NK-92 treated with Interleukin-12 subunit alpha and Interleukin-12 subunit beta, amount 100 ng/mL, for 24 hours (cell line): ENCODE data around the gene DCDC2B.

ENCODE experiments used
- DNase-seq: peaks from one replicate; lab custom pipeline; 2025; lab: John Stamatoyannopoulos, UW

DCDC2B gene

GRCh38 chr1:32223683-32224082, 14.8 kb downstream of the DCDC2B start:
- no peak for DNase-seq

- no peak for DNase-seq
Observed at GRCh38 chr1:32224285-32224684, 15.4 kb downstream of the DCDC2B start.

DNA sequence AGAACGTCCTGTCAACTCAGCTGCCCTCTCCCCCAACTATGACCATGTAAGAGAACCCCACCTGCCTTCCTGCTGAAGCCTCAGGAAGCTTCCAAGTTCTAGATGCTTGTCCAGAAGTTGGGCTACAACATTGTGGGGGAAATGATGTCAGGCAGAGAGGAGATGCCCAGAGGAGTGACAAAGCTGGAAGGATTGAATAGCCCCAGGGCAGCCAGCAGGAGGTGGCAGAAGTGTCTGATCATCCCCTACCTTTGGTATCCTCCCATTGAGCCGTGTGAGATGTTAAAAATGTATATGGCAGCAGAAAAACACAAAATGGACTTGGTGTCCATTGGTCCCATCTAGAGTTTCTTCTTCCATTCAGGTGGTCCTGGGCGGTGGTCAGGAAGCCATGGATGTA, 19.9 kb downstream of the DCDC2B start:
- DNase-seq, result no peak

DNA sequence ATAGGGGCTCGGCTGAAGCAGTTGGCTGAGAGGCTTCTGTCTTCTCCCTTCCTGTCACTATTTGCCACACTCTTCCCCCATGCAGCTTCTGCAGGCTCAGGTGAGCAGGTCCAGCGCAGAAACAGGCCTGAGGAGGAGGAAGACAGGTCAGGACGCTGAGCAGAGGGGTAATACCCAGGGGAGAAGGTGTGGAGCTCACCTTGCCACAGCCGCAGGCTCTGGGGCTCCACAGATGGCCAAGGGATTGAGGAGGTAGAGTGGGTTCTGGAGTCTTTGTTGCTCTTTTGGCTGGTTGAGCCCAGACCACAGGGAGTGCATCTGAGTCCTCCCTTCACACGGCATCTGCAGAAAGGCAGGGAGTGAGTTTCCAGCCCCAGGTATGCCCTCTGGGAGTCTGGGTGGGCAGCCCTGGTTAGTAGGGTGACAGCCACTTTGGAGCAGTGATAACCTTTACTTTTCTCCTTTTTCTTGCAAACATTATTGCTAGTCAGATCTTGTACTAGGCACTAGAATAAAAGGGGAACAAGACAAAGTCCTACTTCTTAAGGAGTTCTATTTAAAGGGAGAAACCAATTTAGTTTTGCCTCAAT, 23.0 kb downstream of the DCDC2B start:
- no peak for DNase-seq

GRCh38 chr1:32232558-32233304, 23.8 kb downstream of the DCDC2B start:
- no peak for DNase-seq

GRCh38 chr1:32234792-32235191, 25.9 kb downstream of the DCDC2B start:
- no peak for DNase-seq

- DNase-seq, result no peak
Observed at GRCh38 chr1:32239337-32239736, 30.4 kb downstream of the DCDC2B start.

GRCh38 chr1:32239790-32240139, 30.9 kb downstream of the DCDC2B start:
- DNase-seq, result no peak

DNA sequence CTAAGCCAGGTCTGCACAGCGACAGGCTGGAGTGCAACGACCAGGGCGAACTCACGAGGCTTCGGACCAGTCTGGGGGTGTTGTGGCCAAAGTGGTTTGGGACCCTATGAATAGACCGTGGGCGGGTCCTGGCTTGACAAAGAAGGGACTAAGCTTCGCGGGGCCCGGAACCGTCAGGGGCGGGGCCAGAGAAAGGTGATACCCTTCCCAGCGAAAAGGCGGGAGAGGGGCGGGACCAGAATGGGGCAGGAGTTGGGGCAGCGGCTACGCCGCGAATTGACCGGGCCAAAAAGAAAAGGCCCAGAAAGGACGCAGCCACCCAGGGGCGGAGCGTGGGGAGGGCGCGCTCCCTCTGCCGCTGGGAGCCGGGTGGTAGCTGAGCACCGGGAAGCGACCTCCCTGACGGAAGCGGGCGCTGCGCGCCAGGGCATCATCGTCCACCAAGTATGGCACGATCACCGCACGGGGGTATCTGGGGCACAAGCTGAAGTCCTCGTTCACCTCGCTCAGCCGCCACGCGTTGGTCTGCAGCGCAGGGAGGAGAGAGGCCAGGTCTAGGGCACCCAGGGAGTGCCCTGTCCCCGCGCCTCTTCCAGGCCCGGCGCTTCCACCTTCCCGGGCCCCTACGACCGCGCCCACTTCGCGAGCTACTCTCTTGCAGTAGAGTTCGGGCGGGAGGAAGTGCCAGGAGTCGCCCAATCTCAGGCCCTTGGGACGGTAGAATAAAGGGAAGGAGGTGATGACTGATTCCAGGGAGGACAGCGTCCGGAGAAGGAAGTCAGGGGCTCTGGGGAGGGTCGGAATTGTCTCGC, 31.5 kb downstream of the DCDC2B start:
- DNase-seq, result no peak

GRCh38 chr1:32241001-32241763, 32.3 kb downstream of the DCDC2B start:
- no peak for DNase-seq

DNA sequence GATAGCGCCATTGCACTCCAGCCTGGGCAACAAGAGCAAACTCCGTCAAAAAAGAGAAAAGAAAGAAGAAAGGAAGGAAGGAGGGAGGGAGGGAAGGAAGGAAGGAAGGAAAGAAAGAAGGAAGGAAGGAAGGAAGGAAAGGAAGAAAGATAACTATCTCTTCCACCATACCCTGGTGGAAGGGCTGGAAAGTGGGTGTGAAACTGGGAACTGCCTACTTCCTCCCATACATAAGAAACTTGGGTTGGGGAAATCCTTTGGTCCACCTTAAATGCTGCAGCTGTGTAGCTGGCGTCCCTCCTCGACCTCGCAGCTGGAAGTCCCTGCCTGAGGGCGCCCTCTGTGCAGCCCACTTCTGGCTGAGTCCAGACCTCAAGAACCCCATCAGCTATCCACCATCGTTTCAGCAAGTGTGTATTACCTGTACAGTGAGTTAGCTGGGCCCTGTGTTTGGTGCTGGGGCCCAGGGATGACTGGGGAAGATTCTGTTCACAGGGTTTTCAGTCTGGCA, 33.5 kb downstream of the DCDC2B start:
- DNase-seq, result no peak

DNA sequence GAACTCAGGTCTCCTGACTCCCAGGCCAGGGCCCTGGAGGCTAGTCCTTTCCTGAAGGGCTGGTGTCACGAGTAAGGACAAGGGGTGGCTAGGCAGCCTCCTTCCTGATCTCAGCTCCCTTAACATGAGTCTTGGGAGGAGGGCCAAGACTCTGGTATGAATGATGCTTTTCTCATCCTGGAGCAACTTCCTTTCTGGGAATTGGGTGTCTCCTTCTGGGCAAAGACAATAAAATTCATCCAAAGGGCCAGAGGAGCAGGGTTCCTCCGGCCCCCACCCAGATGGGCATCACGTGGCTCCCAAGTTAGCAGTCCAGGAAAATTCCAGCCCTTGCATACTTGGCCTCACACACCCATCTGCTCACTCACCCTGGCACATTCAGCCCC, 38.0 kb downstream of the DCDC2B start, which contains the start of gene FAM167B:
Gene FAM167B, plus strand, starts transcription at position 335 of the 386 bp plus-strand sequence. CDS start 200 bp downstream, outside the sequence.
- DNase-seq, result no peak

DNA sequence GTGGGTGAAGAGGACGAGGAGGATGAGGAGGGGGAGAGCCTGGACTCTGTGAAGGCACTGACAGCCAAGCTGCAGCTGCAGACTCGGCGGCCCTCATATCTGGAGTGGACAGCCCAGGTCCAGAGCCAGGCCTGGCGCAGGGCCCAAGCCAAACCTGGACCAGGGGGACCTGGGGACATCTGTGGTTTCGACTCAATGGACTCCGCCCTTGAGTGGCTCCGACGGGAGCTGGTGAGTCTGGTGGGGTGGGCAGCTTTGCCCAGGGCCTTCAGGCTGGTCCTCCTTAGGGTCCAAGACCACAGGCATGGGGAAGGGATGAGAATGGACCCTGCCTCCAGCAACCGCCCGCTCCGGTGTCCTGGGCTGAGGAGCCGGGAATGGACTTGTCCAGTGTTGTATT, 38.6 kb downstream of the DCDC2B start:
- no peak for DNase-seq

DNA sequence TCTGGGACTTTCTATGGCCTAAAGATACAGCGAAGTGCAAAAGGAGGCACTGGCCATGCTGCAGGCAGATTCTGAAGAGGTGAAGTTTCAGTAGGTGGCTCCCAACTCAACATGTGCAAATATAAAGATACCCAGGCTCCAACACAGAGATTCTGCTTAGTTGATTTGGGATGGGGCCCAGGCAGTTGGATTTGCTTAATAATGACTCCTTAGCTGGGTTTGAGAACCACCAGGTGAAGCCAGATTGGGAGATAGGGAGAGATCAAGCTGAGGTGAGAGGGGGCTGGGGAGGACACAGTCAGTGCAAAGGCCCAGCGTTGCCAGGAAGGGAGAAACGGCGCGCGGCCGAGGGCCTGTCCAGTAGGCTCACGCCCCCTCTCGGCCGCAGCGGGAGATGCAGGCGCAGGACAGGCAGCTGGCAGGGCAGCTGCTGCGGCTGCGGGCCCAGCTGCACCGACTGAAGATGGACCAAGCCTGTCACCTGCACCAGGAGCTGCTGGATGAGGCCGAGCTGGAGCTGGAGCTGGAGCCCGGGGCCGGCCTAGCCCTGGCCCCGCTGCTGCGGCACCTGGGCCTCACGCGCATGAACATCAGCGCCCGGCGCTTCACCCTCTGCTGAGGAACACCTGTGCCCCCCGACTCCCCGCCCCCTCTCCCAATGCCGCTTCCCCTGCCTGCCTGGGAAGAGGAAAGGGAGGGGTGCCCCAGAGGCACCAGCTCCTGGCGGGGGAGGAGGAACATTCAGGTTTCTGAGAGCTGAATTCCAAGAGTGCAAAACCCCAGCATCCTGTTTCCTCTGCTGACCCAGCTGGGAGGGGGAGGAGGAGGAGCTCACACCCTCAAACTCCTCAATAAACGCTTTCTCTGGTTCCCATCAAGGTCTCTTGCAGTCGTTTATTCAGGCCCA, 39.3 kb downstream of the DCDC2B start:
- DNase-seq, result no peak

DNA sequence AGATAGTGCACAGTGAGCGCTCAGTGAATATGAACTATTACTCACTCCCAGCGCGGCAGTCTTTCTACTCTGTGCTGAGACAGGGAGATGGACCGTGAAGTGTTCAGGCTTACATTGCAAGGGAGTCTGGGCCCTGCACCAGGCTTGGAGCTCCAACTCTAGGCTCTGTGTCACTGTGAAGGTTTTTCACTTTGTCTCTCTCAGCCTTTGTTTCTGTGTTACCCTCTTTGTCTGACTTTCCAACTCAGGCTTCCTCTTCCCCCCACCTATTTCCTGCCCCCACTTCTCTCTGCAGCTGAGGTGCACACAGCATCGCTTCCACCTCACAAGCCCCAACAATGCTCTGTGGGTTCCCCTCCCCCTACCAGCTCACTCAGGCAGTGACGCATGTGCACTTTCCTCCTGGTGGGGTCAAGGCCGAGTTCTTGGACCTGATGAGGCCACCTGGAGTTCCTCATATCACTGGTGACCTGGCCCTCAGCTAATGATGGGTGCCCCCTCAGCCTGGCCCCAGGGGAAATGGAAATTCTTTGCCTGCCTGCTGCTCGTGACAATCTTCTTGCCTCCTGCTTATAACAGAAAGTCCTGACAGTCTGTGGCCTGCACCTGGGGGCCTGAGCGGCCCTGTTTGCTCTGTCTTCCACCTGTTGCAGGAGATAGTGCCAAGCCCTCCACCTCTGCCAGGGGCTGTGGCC, 41.1 kb downstream of the DCDC2B start:
- peak; percentile 84 for DNase-seq

DNA sequence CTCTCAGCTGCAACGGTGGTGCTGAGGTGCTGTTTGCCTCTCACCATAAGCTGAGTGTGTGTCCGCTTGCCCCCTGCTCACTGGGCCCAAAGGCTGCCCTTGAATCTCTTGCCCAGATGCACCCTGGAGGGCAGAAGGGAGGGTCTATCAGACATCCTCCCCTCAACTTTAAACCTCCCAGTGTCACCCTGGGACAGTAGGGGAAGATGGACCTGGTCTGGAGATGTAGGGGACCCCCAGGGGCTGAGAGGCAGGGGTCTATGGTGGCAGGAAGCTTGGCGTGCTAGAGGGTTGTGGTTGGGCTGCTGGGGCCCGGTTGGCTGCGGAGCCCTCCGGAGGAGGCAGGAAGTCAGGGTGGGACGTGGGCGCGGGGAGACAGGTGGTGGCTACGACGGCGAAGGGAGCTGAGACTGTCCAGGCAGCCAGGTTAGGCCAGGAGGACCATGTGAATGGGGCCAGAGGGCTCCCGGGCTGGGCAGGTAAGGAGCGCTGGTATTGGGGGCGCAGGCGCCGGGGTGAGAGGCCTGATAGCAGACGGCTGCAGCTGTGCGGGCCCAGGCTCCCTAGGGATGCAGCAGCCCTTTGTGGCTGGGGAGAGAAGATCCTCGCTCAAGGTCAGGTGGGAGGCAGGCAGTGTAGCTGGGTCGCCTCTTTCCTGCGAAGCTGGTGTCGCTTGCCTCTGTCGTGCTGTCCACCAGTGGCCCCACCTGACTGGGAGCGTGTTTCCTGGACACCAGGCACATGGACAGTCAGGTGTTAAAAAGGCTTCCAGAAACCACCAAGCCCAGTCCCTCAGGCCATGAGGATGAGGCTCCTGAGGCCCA, 42.2 kb downstream of the DCDC2B start, which contains the start of gene LCK:
Gene LCK, plus strand, starts transcription at position 373 of the 824 bp plus-strand sequence. CDS start 23,065 bp downstream, outside the sequence.
- peak; percentile 34 for DNase-seq

GRCh38 chr1:32255072-32256071, 46.5 kb downstream of the DCDC2B start:
- no peak for DNase-seq
